Activated gamma-delta T cell treated with anti-CD3 and anti-CD28 coated beads, Interleukin-2, amount 50 U/mL, for 16 hours (primary cell): Measurements from ENCODE around the gene SMARCA5.
A peak's percentile ranks its signal among the peaks of the same experiment; 100 is the strongest.
"Not testable (repeated sequence)": the region's sequence is repeated elsewhere in the genome, so short reads cannot be mapped to it uniquely, and the experiment has no call there.

ENCODE experiments used
- DNase-seq: peaks from one replicate; pipeline ENCODE4 v3.0.0-alpha.2; 2020; ENCODE audit warnings: low read depth

The SMARCA5 gene

GRCh38 chr4:143513314-143514168 lies at the start of gene SMARCA5:
TSS of gene SMARCA5 (plus strand) at chr4:143513702. CDS start at chr4:143513925, 223 bp downstream.
- DNase-seq = peak; percentile 88

GRCh38 chr4:143473334-143474126 lies 40.0 kb upstream of the SMARCA5 start:
- no peak for DNase-seq

GRCh38 chr4:143477487-143477886 lies 36.0 kb upstream of the SMARCA5 start:
- no peak for DNase-seq

GRCh38 chr4:143481361-143481760 lies 32.1 kb upstream of the SMARCA5 start:
- no peak for DNase-seq

- no peak for DNase-seq
Measured at GRCh38 chr4:143482840-143483239, 30.7 kb upstream of the SMARCA5 start.

- no peak for DNase-seq
Measured at GRCh38 chr4:143486314-143486713, 27.2 kb upstream of the SMARCA5 start.

GRCh38 chr4:143488687-143489086 lies 24.8 kb upstream of the SMARCA5 start:
- DNase-seq = no peak

GRCh38 chr4:143489106-143489505 lies 24.4 kb upstream of the SMARCA5 start:
- no peak for DNase-seq

- DNase-seq = no peak
Measured at GRCh38 chr4:143498021-143498420, 15.5 kb upstream of the SMARCA5 start.

- no peak for DNase-seq
Measured at GRCh38 chr4:143502231-143502630, 11.3 kb upstream of the SMARCA5 start.

- no peak for DNase-seq
Measured at GRCh38 chr4:143506031-143506430, 7.5 kb upstream of the SMARCA5 start.

- DNase-seq = no peak
Measured at GRCh38 chr4:143511906-143512305, 1.6 kb upstream of the SMARCA5 start.

GRCh38 chr4:143512978-143513313 lies 556 bp upstream of the SMARCA5 start:
- no peak for DNase-seq

- DNase-seq = no peak
Measured at GRCh38 chr4:143514169-143514495, 630 bp downstream of the SMARCA5 start.

GRCh38 chr4:143514497-143514896 lies 995 bp downstream of the SMARCA5 start:
- DNase-seq = no peak

- no peak for DNase-seq
Measured at GRCh38 chr4:143514901-143515300, 1.4 kb downstream of the SMARCA5 start.

- no peak for DNase-seq
Measured at GRCh38 chr4:143515905-143516304, 2.4 kb downstream of the SMARCA5 start.

GRCh38 chr4:143517764-143518163 lies 4.3 kb downstream of the SMARCA5 start:
- DNase-seq = no peak

- no peak for DNase-seq
Measured at GRCh38 chr4:143524211-143524610, 10.7 kb downstream of the SMARCA5 start.

- not testable (repeated sequence) for DNase-seq
Measured at GRCh38 chr4:143528046-143528445, 14.5 kb downstream of the SMARCA5 start.

- no peak for DNase-seq
Measured at GRCh38 chr4:143531380-143531779, 17.9 kb downstream of the SMARCA5 start.

GRCh38 chr4:143531788-143532491 lies 18.4 kb downstream of the SMARCA5 start:
- DNase-seq = no peak
